SK-N-SH (cell line): ENCODE results near the gene SOBP. TPM values are rescaled to one million over a fixed set of nuclear protein-coding genes. Genes with fewer than 3 reads are reported as not detected.

ENCODE experiments used
- CTCF ChIA-PET: fragments of 300-600, 350-600 bp; formaldehyde crosslinking; extraction: SDS; loops from one replicate; lab custom pipeline; 2021; lab: Yijun Ruan, JAX
- POLR2A ChIA-PET: fragments of 350-600 bp; sonication (Branson Sonifier 250); formaldehyde crosslinking; extraction: SDS; loops from one replicate; lab custom pipeline; 2020; ENCODE audit warnings: antibody characterized with exemption, inconsistent platforms; lab: Yijun Ruan, JAX
- DNase-seq: peaks from one replicate; pipeline ENCODE4 v3.0.0; 2012
- H2AFZ ChIP-seq: fragments of 200-600 bp; sonication (generic); 2 replicates; pipeline ENCODE4 v1.8.1; 2016; ENCODE audit warnings: antibody characterized with exemption, mild to moderate bottlenecking, low read depth
- H3F3A ChIP-seq: fragments of 200-600 bp; sonication (generic); replicated peaks from 2 replicates; pipeline ENCODE3; 2016; ENCODE audit warnings: antibody characterized with exemption, mild to moderate bottlenecking; ENCODE audit not compliant: insufficient read depth
- H3K27ac ChIP-seq, 2 experiments: fragments of 200-500 bp in 1 of 2; fragments of 200-600 bp in 1 of 2; sonication (Bioruptor generic) in 1 of 2; sonication (generic), shearing (Covaris generic) in 1 of 2; 2 replicates each; pipeline versions ENCODE4 v1.5.1 to v1.6.1; 2014 to 2016; ENCODE audit warnings: low read depth in 2 of 2, inconsistent platforms in 1 of 2, low read length in 1 of 2, mild to moderate bottlenecking in 1 of 2, mixed read lengths in 1 of 2
- H3K27me3 ChIP-seq: fragments of 200-600 bp; sonication (generic), shearing (Covaris generic); 2 replicates; pipeline ENCODE4 v1.6.1; 2016; ENCODE audit warnings: mixed run types; ENCODE audit not compliant: insufficient read depth
- H3K36me3 ChIP-seq, 2 experiments: fragments of 200-500 bp in 1 of 2; fragments of 200-600 bp in 1 of 2; sonication (Bioruptor generic) in 1 of 2; sonication (generic) in 1 of 2; replicated peaks in 1 of 2; 2 replicates each; pipeline versions ENCODE3 to v1.5.1; 2014 to 2016; ENCODE audit warnings: low read length in 1 of 2, mild to moderate bottlenecking in 1 of 2; ENCODE audit not compliant: insufficient read depth in 2 of 2, control insufficient read depth in 1 of 2
- H3K4me1 ChIP-seq, 2 experiments: fragments of 200-500 bp in 1 of 2; fragments of 200-600 bp in 1 of 2; sonication (Bioruptor generic) in 1 of 2; sonication (generic), shearing (Covaris generic) in 1 of 2; 2 replicates each; pipeline versions ENCODE4 v1.5.1 to v1.6.1; 2014 to 2016; ENCODE audit warnings: low read depth in 1 of 2, low read length in 1 of 2, mixed run types in 1 of 2; ENCODE audit not compliant: insufficient read depth in 2 of 2, control insufficient read depth in 1 of 2
- H3K4me2 ChIP-seq: fragments of 200-600 bp; sonication (generic), shearing (Covaris generic); 2 replicates; pipeline ENCODE4 v1.6.1; 2017; ENCODE audit warnings: mixed run types
- H3K4me3 ChIP-seq, 2 experiments: fragments of 200-500 bp in 1 of 2; fragments of 200-600 bp in 1 of 2; sonication (Bioruptor generic) in 1 of 2; sonication (generic), shearing (Covaris generic) in 1 of 2; 2 replicates each; pipeline versions ENCODE4 v1.5.1 to v1.8.1; 2014 to 2016; ENCODE audit warnings: low read depth in 2 of 2, inconsistent platforms in 1 of 2, low read length in 1 of 2, mild to moderate bottlenecking in 1 of 2, mixed read lengths in 1 of 2, moderate library complexity in 1 of 2
- H3K79me2 ChIP-seq: fragments of 200-600 bp; sonication (generic); 2 replicates; pipeline ENCODE4 v1.8.1; 2017; ENCODE audit warnings: mild to moderate bottlenecking; ENCODE audit not compliant: insufficient read depth
- H3K9ac ChIP-seq: fragments of 200-600 bp; sonication (generic); 2 replicates; pipeline ENCODE4 v1.6.1; 2017; ENCODE audit warnings: mixed run types
- H3K9me2 ChIP-seq: fragments of 200-600 bp; sonication (generic); 2 replicates; pipeline ENCODE4 v1.6.1; 2017; ENCODE audit warnings: mixed run types
- H3K9me3 ChIP-seq: fragments of 200-600 bp; sonication (generic); 2 replicates; pipeline ENCODE4 v1.6.1; 2017; ENCODE audit warnings: mixed run types, mild to moderate bottlenecking, moderate library complexity
- H4K20me1 ChIP-seq: fragments of 200-600 bp; sonication (generic); 2 replicates; pipeline ENCODE4 v1.6.1; 2017; ENCODE audit warnings: mild to moderate bottlenecking, mixed run types; ENCODE audit not compliant: insufficient read depth
- CHD2 ChIP-seq: fragments of 150-350 bp; IDR thresholded peaks from 2 replicates; pipeline ENCODE4 v1.6.1; 2018; ENCODE audit warnings: low read length; ENCODE audit not compliant: partially characterized antibody
- EP300 ChIP-seq, 2 experiments: IDR thresholded peaks; 2 replicates each; pipeline versions ENCODE4 v1.4.0 to v1.6.1; 2012; ENCODE audit warnings: borderline replicate concordance in 1 of 2, low read depth in 1 of 2, low read length in 1 of 2
- FOSL2 ChIP-seq: IDR thresholded peaks from 2 replicates; pipeline ENCODE4 v1.4.0; 2012; ENCODE audit warnings: low read depth, mild to moderate bottlenecking, moderate library complexity, borderline replicate concordance
- FOXJ3 ChIP-seq: sonication (generic); formaldehyde crosslinking; IDR thresholded peaks from 2 replicates; pipeline ENCODE4 v1.5.1; 2020; ENCODE audit warnings: mild to moderate bottlenecking, missing genetic modification reagents
- FOXM1 ChIP-seq: IDR thresholded peaks from 2 replicates; pipeline ENCODE4 v1.4.0; 2012; ENCODE audit warnings: low read depth, mild to moderate bottlenecking
- GABPA ChIP-seq: IDR thresholded peaks from 2 replicates; pipeline ENCODE4 v1.4.0; 2012; ENCODE audit warnings: low read depth, mild to moderate bottlenecking
- GATA2 ChIP-seq: sonication (generic); formaldehyde crosslinking; IDR thresholded peaks from 2 replicates; pipeline ENCODE4 v1.5.0; 2020; ENCODE audit warnings: mild to moderate bottlenecking, missing genetic modification reagents
- MEF2A ChIP-seq: IDR thresholded peaks from 2 replicates; pipeline ENCODE4 v1.4.0; 2012; ENCODE audit warnings: low read depth, borderline replicate concordance
- MXI1 ChIP-seq: IDR thresholded peaks from 2 replicates; pipeline ENCODE4 v1.6.1; 2012; ENCODE audit warnings: mild to moderate bottlenecking, low read depth, low read length, improper control_type of control experiment
- NFIC ChIP-seq: IDR thresholded peaks from 2 replicates; pipeline ENCODE4 v1.4.0; 2012; ENCODE audit warnings: borderline replicate concordance
- RAD21 ChIP-seq: IDR thresholded peaks from 2 replicates; pipeline ENCODE4 v1.6.1; 2012; ENCODE audit warnings: mild to moderate bottlenecking, low read length
- RCOR1 ChIP-seq: fragments of 150-350 bp; IDR thresholded peaks from 2 replicates; pipeline ENCODE4 v1.6.1; 2017; ENCODE audit warnings: antibody characterized with exemption, low read length
- RXRA ChIP-seq: IDR thresholded peaks from 2 replicates; pipeline ENCODE4 v1.4.0; 2012; ENCODE audit warnings: low read depth, mild to moderate bottlenecking, borderline replicate concordance
- TAF1 ChIP-seq: IDR thresholded peaks from 2 replicates; pipeline ENCODE4 v1.6.1; 2012; ENCODE audit warnings: low read depth, mild to moderate bottlenecking, low read length, moderate library complexity, borderline replicate concordance
- TCF12 ChIP-seq: IDR thresholded peaks from 2 replicates; pipeline ENCODE4 v1.4.0; 2012
- YY1 ChIP-seq: IDR thresholded peaks from 2 replicates; pipeline ENCODE4 v1.4.0; 2012; ENCODE audit warnings: low read depth, mild to moderate bottlenecking
- WGBS: methylation state at CpG from one replicate; pipeline ENCODE4 v1.1.6; 2017; ENCODE audit warnings: low lambda C conversion rate; 5-methylcytosine and 5-hydroxymethylcytosine counted together
- polyA plus RNA-seq, 3 experiments: library from polyadenylated mRNA; depleted of rRNA; stranded (reverse); fragments of >200 nt; gene quantifications; 2 replicates each; pipeline ENCODE4 v1.2.3, GENCODE V29; 2012
- TF ChIP-seq, protein P1 (sequence below): IDR thresholded peaks from 2 replicates; pipeline ENCODE4 v1.4.0; 2012; ENCODE audit warnings: low read depth
- TF ChIP-seq, protein P2 (sequence below): fragments of 150-350 bp; IDR thresholded peaks from 2 replicates; pipeline ENCODE4 v1.6.1; 2016; ENCODE audit warnings: mild to moderate bottlenecking, low read depth, low read length
- TF ChIP-seq, protein P3 (sequence below): IDR thresholded peaks from 2 replicates; pipeline ENCODE4 v1.4.0; 2012; ENCODE audit warnings: low read depth, borderline replicate concordance
- TF ChIP-seq, protein P4 (sequence below): IDR thresholded peaks from 2 replicates; pipeline ENCODE4 v1.6.1; 2012; ENCODE audit warnings: mild to moderate bottlenecking, low read depth, low read length, moderate library complexity

SOBP gene
- polyA plus RNA-seq, 1 of the 3 experiments (the other 2 are of a cell fraction), result 0.61 TPM

GRCh38 chr6:107644513-107644912 lies 154.6 kb downstream of the SOBP start:
- no peaks in the 10 kb centered on the region for H3K36me3 ChIP-seq
- H3K9me3 ChIP-seq, result no peaks in the 10 kb centered on the region
- H3K4me3 ChIP-seq, result no peak overlapping the region
- WGBS, result 96% methylated on average over 1 of the region's 1 CpG
- CTCF ChIA-PET, result interaction anchor here (1.1 to 3.3 kb wide), 3 partner anchors 10 to 326 kb away, joined by 4 to 12 read pairs (median 7); no protein-coding TSS in a partner anchor
- H3F3A ChIP-seq, result no peaks in the 10 kb centered on the region
- POLR2A ChIA-PET, result no interaction called here
- H4K20me1 ChIP-seq, result no peaks in the 10 kb centered on the region
- DNase-seq, result no peak
- no peak overlapping the region for H2AFZ ChIP-seq
- peaks cover 0 to 17% of the 10 kb centered on the region in 2 experiments; a peak in 1 of 4 replicates for H3K4me1 ChIP-seq
- no peaks in the 10 kb centered on the region for H3K27me3 ChIP-seq
- H3K9ac ChIP-seq, result no peak overlapping the region
- no peak overlapping the region for H3K27ac ChIP-seq
- H3K79me2 ChIP-seq, result no peaks in the 10 kb centered on the region
- TF ChIP-seq, protein P1, sequence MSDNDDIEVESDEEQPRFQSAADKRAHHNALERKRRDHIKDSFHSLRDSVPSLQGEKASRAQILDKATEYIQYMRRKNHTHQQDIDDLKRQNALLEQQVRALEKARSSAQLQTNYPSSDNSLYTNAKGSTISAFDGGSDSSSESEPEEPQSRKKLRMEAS, result no peak
- TF ChIP-seq, protein P2, sequence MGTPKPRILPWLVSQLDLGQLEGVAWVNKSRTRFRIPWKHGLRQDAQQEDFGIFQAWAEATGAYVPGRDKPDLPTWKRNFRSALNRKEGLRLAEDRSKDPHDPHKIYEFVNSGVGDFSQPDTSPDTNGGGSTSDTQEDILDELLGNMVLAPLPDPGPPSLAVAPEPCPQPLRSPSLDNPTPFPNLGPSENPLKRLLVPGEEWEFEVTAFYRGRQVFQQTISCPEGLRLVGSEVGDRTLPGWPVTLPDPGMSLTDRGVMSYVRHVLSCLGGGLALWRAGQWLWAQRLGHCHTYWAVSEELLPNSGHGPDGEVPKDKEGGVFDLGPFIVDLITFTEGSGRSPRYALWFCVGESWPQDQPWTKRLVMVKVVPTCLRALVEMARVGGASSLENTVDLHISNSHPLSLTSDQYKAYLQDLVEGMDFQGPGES, result no peak
- TF ChIP-seq RCOR1, result no peak
- no peak for TF ChIP-seq GATA2 (CRISPR knock-in tag)
- no peak for TF ChIP-seq FOSL2
- TF ChIP-seq TAF1, result no peak
- TF ChIP-seq NFIC, result no peak
- TF ChIP-seq, protein P3, sequence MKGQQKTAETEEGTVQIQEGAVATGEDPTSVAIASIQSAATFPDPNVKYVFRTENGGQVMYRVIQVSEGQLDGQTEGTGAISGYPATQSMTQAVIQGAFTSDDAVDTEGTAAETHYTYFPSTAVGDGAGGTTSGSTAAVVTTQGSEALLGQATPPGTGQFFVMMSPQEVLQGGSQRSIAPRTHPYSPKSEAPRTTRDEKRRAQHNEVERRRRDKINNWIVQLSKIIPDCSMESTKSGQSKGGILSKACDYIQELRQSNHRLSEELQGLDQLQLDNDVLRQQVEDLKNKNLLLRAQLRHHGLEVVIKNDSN, result no peak
- no peak for TF ChIP-seq EP300 (IDR thresholded peaks at IDR 0.05; ENCODE audit: borderline replicate concordance in 1 of 2, low read depth in 1 of 2, low read length in 1 of 2)
- TF ChIP-seq, protein P4, sequence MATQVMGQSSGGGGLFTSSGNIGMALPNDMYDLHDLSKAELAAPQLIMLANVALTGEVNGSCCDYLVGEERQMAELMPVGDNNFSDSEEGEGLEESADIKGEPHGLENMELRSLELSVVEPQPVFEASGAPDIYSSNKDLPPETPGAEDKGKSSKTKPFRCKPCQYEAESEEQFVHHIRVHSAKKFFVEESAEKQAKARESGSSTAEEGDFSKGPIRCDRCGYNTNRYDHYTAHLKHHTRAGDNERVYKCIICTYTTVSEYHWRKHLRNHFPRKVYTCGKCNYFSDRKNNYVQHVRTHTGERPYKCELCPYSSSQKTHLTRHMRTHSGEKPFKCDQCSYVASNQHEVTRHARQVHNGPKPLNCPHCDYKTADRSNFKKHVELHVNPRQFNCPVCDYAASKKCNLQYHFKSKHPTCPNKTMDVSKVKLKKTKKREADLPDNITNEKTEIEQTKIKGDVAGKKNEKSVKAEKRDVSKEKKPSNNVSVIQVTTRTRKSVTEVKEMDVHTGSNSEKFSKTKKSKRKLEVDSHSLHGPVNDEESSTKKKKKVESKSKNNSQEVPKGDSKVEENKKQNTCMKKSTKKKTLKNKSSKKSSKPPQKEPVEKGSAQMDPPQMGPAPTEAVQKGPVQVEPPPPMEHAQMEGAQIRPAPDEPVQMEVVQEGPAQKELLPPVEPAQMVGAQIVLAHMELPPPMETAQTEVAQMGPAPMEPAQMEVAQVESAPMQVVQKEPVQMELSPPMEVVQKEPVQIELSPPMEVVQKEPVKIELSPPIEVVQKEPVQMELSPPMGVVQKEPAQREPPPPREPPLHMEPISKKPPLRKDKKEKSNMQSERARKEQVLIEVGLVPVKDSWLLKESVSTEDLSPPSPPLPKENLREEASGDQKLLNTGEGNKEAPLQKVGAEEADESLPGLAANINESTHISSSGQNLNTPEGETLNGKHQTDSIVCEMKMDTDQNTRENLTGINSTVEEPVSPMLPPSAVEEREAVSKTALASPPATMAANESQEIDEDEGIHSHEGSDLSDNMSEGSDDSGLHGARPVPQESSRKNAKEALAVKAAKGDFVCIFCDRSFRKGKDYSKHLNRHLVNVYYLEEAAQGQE, result no peak
- no peak for TF ChIP-seq TCF12
- no peak for TF ChIP-seq FOXJ3
- no peak for TF ChIP-seq MXI1
- no peak for TF ChIP-seq YY1
- TF ChIP-seq FOXM1, result no peak
- TF ChIP-seq GABPA, result no peak
- TF ChIP-seq CHD2, result no peak
- TF ChIP-seq RXRA, result no peak
- TF ChIP-seq RAD21, result no peak
- TF ChIP-seq MEF2A, result no peak
- no peaks in the 10 kb centered on the region for H3K9me2 ChIP-seq
- H3K4me2 ChIP-seq, result no peak overlapping the region
